ENCODE measurements around the gene LIM2. TPM values are rescaled to one million over a fixed set of nuclear protein-coding genes. Genes with fewer than 3 reads are reported as not detected.

The LIM2 gene
- polyA plus RNA-seq, 4 donors = 0.44 to 0.70 (median 0.66) TPM

- no peak for DNase-seq (ENCODE audit: low read depth in 4 of 4, low spot score in 3 of 4)
Measured at GRCh38 chr19:51341976-51342580, 45.7 kb downstream of the LIM2 start, which contains the start of gene VSIG10L. Gene VSIG10L (minus strand): TSS chr19:51342139. CDS start chr19:51342124, 15 bp downstream.

DNA sequence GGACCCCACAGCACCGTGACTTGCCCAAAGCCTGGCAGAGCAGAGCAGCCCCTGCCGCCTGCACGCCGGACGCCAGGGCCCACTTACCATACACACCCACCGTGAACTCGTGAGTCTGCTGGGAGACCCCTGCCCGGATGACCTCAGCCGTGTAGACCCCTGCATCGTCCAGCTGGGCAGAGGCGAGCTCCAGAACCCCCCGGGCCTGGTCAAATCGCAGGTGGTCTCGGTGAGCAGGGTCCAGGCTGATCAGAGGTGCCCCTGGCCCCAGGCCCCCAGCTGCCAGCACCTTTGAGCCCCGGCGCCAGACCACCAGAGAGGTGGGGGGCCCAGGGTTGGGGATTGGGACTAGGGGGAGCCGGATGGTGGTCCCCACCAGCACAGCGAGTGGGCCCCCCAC is 46.7 kb downstream of the LIM2 start:
- DNase-seq (ENCODE audit: low read depth in 4 of 4, low spot score in 3 of 4) = no peak

DNA sequence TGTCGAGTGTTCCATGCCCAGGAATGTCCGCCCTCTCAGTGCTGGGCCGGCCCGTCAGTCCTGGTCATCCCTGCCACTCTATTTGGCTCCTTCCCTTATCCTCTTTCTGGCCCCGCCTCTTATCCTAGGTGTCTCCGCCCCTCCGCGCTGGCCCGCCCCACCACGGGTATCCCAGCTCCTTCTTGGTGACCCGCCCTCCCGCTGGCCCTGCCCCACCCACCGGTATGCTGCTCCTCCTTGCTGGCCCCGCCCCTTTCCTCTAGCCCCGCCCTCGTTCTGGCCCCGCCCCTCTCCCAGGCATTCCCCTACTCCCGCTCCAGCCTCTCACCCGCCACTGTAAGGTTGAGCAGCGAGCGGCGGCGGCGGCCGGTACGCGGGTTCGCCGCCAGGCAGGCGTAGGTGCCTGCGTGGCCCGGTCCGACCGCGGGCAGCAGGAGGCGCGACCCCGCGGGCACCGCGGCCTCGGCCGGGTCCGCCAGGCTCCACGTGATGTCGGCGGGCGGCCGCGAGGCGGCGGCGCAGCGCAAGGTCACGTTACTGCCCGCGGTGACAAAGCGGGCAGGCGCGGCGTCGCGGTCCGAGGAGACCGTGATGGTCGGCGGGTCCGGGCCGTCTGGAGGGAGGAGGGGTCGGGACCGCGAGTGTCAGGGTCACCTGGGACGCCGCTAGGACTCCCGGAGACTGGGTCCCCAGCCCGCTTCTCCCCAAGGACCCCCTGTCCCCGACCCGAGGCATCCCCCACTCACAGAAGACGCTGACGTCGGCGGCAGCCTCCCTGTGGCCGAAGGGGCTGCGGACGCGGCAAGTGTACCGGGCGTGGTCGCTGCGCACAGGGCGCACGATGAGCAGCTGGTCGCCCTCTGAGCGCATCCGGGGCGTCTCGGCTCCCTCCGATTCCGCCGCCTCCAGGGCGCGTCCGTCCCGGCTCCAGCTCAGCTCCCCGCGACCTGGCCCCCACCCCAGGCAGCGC is 47.8 kb downstream of the LIM2 start:
- DNase-seq (ENCODE audit: low read depth in 4 of 4, low spot score in 3 of 4) = peak; percentile 77 to 88 (median 79)

- peak in 1 of 4 donors; percentile 27 for DNase-seq (ENCODE audit: low read depth in 4 of 4, low spot score in 3 of 4)
Measured at GRCh38 chr19:51339313-51339686, 48.5 kb downstream of the LIM2 start.

DNA sequence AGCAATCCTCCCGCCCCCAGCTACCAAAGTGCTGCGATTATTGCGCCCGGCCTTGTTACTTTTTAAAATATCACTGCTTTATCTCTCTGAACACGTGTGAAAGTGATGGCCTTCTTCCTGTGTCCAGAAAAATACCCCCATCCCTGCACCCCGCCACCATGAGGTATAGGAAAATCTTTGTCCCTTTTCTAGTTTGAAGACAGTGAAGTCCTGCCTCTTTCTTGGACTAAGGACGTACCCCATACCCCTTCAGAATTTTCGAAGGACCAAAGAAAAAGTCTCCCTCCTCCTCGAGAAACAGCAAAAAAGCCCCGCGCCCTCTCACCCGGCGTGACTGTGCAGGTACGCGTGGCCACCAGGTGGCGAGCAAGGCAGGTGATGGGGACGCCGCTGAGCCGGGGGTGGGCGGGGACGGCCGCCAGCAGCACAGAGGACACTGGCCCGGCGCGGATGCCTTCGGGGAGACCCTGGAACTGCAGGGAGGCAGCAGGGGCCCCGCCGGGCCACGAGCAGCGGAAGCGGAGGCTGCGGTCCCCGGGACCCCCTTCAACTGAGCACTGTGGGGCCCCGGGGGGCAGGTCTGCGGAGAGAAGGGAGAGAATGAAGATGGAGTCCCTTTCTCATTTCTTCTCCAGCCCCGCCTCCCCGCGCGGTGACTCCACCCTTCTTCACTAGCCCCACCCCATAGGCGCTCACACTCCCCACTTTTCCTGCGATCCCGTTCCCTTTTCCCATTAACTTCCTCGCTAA is 49.0 kb downstream of the LIM2 start:
- DNase-seq (ENCODE audit: low read depth in 4 of 4, low spot score in 3 of 4) = peak in 1 of 4 donors; percentile 66

DNA sequence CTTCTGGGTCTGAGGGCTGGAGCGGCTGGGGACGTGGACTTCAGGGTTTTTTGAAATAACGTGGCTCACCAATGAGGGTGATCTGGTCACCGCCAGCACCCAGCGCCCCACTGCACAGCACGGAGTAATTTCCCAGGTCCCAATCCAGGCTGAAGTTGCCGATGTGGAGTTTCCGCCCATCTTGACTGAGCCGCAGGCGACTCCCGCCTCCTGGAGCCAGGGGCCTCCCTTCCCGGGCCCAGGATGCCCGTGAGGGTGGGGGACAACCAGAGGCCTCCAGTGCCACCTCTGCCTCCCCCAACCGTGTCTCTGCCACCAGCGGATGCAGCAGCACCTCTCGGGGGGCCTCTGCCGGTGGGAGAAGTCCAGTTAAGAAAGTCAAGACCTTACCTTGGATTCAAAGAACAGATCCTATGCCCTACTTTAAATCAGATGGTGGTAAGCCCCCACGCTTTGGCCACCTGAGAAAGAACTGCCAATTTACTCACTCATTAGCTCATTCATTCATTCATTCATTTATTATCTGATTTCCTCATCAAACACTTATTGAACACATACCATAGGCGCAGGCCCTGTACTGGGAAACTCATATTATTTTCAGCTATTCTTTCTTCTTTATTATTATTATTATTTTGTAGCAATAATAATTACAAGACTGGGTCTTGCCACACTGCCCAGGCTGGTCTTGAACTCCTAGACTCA is 49.8 kb downstream of the LIM2 start:
- DNase-seq (ENCODE audit: low read depth in 4 of 4, low spot score in 3 of 4) = no peak

DNA sequence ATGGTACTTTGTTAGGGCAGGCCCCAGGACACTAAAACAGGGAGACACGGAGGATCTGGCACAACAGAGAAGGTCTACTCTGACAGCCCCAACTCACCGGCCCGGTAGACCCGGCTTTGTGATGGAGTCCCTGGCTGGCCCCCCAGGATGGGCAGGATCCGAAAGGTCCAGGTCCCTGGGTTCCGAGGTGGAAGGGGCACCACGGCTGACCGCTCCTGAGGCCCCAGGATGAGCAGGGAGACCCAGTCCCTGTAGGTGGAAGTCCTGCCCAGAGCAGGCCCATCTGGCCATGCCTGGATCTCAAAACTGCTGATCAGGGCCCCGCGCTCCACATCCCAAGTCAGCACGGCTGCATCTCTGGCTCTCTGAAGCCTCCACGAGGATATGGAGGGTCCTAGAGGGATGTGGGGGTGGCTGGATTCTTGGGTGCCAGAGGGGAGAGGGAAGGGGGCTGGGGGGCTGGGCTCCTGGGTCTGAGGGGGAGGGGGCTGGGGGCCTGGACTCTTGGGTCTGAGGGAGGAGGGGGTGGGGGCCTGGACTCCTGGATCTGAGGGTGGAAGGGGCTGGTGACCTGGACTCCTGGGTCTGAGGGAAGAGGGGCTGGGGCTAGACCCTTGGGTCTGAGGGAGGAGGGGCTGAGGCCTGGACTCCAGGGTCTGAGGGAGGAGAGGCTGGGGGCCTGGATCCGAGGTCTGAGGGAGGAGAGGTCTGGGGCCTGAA is 50.5 kb downstream of the LIM2 start:
- DNase-seq (ENCODE audit: low read depth in 4 of 4, low spot score in 3 of 4) = no peak

GRCh38 chr19:51333836-51334460 is 53.8 kb downstream of the LIM2 start:
- no peak for DNase-seq (ENCODE audit: low read depth in 4 of 4, low spot score in 3 of 4)

DNA sequence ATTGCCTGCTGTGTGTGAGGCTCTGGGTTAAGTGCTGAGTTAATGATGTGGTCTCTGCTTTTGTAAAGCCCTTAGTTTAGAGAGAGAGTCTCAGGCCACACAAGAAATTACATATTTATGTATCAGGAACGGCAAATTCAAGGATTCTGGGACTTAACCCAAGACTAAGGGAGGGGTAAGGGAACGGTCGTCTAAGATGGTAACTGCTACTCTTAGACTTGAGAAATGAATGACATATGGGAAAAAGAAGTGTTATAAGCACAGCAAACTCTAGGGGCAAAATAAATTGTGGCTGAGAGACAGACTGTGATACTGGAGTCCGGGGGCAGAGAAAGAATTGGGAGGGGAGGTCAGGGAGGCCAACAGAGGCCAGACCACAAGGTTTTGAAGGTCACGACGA is 56.1 kb downstream of the LIM2 start:
- DNase-seq (ENCODE audit: low read depth in 4 of 4, low spot score in 3 of 4) = no peak

- no peak for DNase-seq (ENCODE audit: low read depth in 4 of 4, low spot score in 3 of 4)
Measured at GRCh38 chr19:51331193-51331592, 56.6 kb downstream of the LIM2 start.

DNA sequence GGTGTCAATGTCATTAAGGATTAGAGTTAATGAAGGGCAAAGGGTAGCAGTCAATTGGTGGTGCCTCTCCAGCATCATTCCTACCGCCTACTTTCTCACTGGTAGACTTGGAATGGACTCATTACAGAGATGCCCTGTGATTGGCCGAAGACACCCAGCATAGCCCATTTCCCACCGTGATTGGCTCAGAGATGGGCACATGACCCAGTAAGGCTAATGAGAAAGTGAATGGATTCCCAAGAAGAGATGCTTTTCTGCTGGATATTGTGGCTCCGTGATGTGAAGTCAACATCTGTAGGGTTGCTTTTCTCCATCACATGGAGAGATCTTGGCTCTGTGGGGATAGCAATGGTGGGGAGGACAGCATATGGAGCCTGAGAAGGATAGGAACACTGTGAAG is 57.4 kb downstream of the LIM2 start:
- no peak for DNase-seq (ENCODE audit: low read depth in 4 of 4, low spot score in 3 of 4)

Other genes starting within 250 kb of the LIM2 start
- under 1 TPM; 0.47 to 0.79 (median 0.59) TPM for gene SIGLEC7, start 245.7 kb downstream of the LIM2 start, polyA plus RNA-seq (ENCODE audit: insufficient read length in 4 of 4)
- 1 to 10 TPM; 1.4 to 3.7 (median 1.9) TPM for gene CD33, start 162.9 kb downstream of the LIM2 start, polyA plus RNA-seq (ENCODE audit: insufficient read length in 4 of 4)
- not detected for gene SIGLECL1, start 136.9 kb downstream of the LIM2 start, polyA plus RNA-seq (ENCODE audit: insufficient read length in 4 of 4)
- 1 to 10 TPM; 2.8 to 9.8 (median 3.9) TPM for gene IGLON5, start 76.3 kb downstream of the LIM2 start, polyA plus RNA-seq (ENCODE audit: insufficient read length in 4 of 4)
- 1 to 10 TPM; 4.2 to 5.2 (median 4.8) TPM for gene VSIG10L, start 45.8 kb downstream of the LIM2 start, polyA plus RNA-seq (ENCODE audit: insufficient read length in 4 of 4)
- 100 to 1,000 TPM in 2 of 4 donors, 10 to 100 TPM in 2; 45.4 to 143 (median 111) TPM for gene ETFB, start 21.6 kb downstream of the LIM2 start, polyA plus RNA-seq (ENCODE audit: insufficient read length in 4 of 4)
- gene CLDND2, start 19.0 kb downstream of the LIM2 start, polyA plus RNA-seq (ENCODE audit: insufficient read length in 4 of 4) = 1 to 10 TPM; 1.6 to 3.5 (median 1.9) TPM
- 1 to 10 TPM in 3 of 4 donors, under 1 TPM in 1; 0.86 to 3.4 (median 2.0) TPM for gene NKG7, start 15.3 kb downstream of the LIM2 start, polyA plus RNA-seq (ENCODE audit: insufficient read length in 4 of 4)
- gene C19orf84, start 2.6 kb upstream of the LIM2 start, polyA plus RNA-seq (ENCODE audit: insufficient read length in 4 of 4) = under 1 TPM in 3 of 4 donors, not detected in 1; 0.13 to 0.50 (median 0.46) TPM
- gene SIGLEC10, start 29.7 kb upstream of the LIM2 start, polyA plus RNA-seq (ENCODE audit: insufficient read length in 4 of 4) = 1 to 10 TPM in 2 of 4 donors, under 1 TPM in 2; 0.66 to 2.0 (median 1.2) TPM
- under 1 TPM in 1 of 4 donors, not detected in 3; 0.08 TPM for gene SIGLEC8, start 70.5 kb upstream of the LIM2 start, polyA plus RNA-seq (ENCODE audit: insufficient read length in 4 of 4)
- gene CEACAM18, start 90.6 kb upstream of the LIM2 start, polyA plus RNA-seq (ENCODE audit: insufficient read length in 4 of 4) = not detected
- gene SIGLEC12, start 113.8 kb upstream of the LIM2 start, polyA plus RNA-seq (ENCODE audit: insufficient read length in 4 of 4) = under 1 TPM in 3 of 4 donors, not detected in 1; 0.14 to 0.20 (median 0.16) TPM
- under 1 TPM in 2 of 4 donors, not detected in 2; 0.14 to 0.23 TPM for gene SIGLEC6, start 143.7 kb upstream of the LIM2 start, polyA plus RNA-seq (ENCODE audit: insufficient read length in 4 of 4)
- gene ZNF175, start 183.3 kb upstream of the LIM2 start, polyA plus RNA-seq (ENCODE audit: insufficient read length in 4 of 4) = 10 to 100 TPM; 16.6 to 19.8 (median 18.3) TPM
- under 1 TPM in 3 of 4 donors, not detected in 1; 0.37 to 0.62 (median 0.57) TPM for gene SIGLEC5, start 242.4 kb upstream of the LIM2 start, polyA plus RNA-seq (ENCODE audit: insufficient read length in 4 of 4)